Peyer's patch (tissue), 4 donors: ENCODE measurements around the gene PGS1. TPM values are rescaled to one million over a fixed set of nuclear protein-coding genes. Genes with fewer than 3 reads are reported as not detected.

Experiments
- DNase-seq, 3 donors: peaks; one replicate each; pipeline ENCODE4 v3.0.0-alpha.2; 2017 to 2019
- H3K27ac ChIP-seq, 4 donors: fragments of 200-600 bp; sonication (generic); one replicate each; pipeline ENCODE4 v1.5.1; 2016 to 2019
- H3K27me3 ChIP-seq, 2 donors: fragments of 200-600 bp; sonication (generic); one replicate each; pipeline ENCODE4 v1.5.1; 2019
- H3K36me3 ChIP-seq, 3 donors: fragments of 200-600 bp; sonication (generic); one replicate each; pipeline ENCODE4 v1.5.1; 2016 to 2019
- H3K4me1 ChIP-seq, 4 donors: fragments of 200-600 bp; sonication (generic); one replicate each; pipeline ENCODE4 v1.5.1; 2016 to 2019
- H3K4me3 ChIP-seq, 4 donors: fragments of 200-600 bp; sonication (generic); 1 replicate in 3 of 4; 2 replicates in 1 of 4; pipeline ENCODE4 v1.5.1; 2016 to 2019; ENCODE audit warnings: mild to moderate bottlenecking in 1 of 4
- H3K9me3 ChIP-seq, 4 donors: fragments of 200-600 bp; sonication (generic); one replicate each; pipeline ENCODE4 v1.5.1; 2016 to 2019; ENCODE audit warnings: mild to moderate bottlenecking in 1 of 4
- CTCF ChIP-seq, 6 experiments: fragments of 450-650 bp in 4 of 6; fragments of 200-600 bp in 2 of 6; sonication (generic) in 1 of 6; IDR thresholded peaks; one replicate each; pipeline ENCODE4 v1.5.1; 2017 to 2019; ENCODE audit warnings: antibody characterized with exemption in 6 of 6, mild to moderate bottlenecking in 3 of 6, moderate library complexity in 1 of 6
- POLR2A ChIP-seq, 2 donors: fragments of 450-650 bp; IDR thresholded peaks; one replicate each; pipeline ENCODE4 v1.5.1; 2017; ENCODE audit warnings: antibody characterized with exemption in 2 of 2, mild to moderate bottlenecking in 2 of 2, moderate library complexity in 2 of 2
- total RNA-seq, 4 donors: library from RNA; depleted of rRNA; stranded (reverse); fragments of >200 nt; gene quantifications; one replicate each; pipeline ENCODE4 v1.1.0, GENCODE V29; 2016

The PGS1 gene
- total RNA-seq, 4 donors from 2014 or later: 32.4 to 149 (median 116) TPM

- no peak overlapping the region for H3K27ac ChIP-seq
- no peaks in the 10 kb centered on the region for H3K27me3 ChIP-seq
- peaks cover 0 to 16% (median 8%) of the 10 kb centered on the region in 4 donors for H3K4me1 ChIP-seq
- H3K4me3 ChIP-seq: no peak overlapping the region
- no peaks in the 10 kb centered on the region for H3K9me3 ChIP-seq
- H3K36me3 ChIP-seq: no peaks in the 10 kb centered on the region
- no peak for DNase-seq
- TF ChIP-seq CTCF (IDR thresholded peaks at IDR 0.05) (no peak), POLR2A (IDR thresholded peaks at IDR 0.05) (no peak)
Observed at GRCh38 chr17:78335209-78335608, 43.2 kb upstream of the PGS1 start.

- TF ChIP-seq POLR2A (IDR thresholded peaks at IDR 0.05) (no peak), CTCF (IDR thresholded peaks at IDR 0.05) (no peak)
- DNase-seq: peak in 2 of 3 donors; percentile 85 to 87
- no peak overlapping the region for H3K4me3 ChIP-seq
- no peaks in the 10 kb centered on the region for H3K27me3 ChIP-seq
- H3K9me3 ChIP-seq: no peaks in the 10 kb centered on the region
- H3K4me1 ChIP-seq: peaks cover 4 to 20% (median 15%) of the 10 kb centered on the region in 4 donors
- H3K36me3 ChIP-seq: no peaks in the 10 kb centered on the region
- peak overlapping the region in 1 of 4 donors; percentile 72 for H3K27ac ChIP-seq
Observed at GRCh38 chr17:78337244-78338109, 41.0 kb upstream of the PGS1 start.

- TF ChIP-seq CTCF (IDR thresholded peaks at IDR 0.05) (no peak), POLR2A (IDR thresholded peaks at IDR 0.05) (no peak)
- Histone ChIP-seq H3K36me3 (no peaks in the 10 kb centered on the region), H3K4me3 (no peak overlapping the region), H3K9me3 (no peaks in the 10 kb centered on the region), H3K27me3 (no peaks in the 10 kb centered on the region), H3K4me1 (peaks cover 4 to 30% (median 26%) of the 10 kb centered on the region in 4 donors), H3K27ac (peak overlapping the region; percentile 51 to 72 (median 66))
- peak in 2 of 3 donors; percentile 72 to 87 for DNase-seq
Observed at GRCh38 chr17:78338486-78339259, 39.8 kb upstream of the PGS1 start.

GRCh38 chr17:78340183-78340955, 38.1 kb upstream of the PGS1 start:
- Histone ChIP-seq H3K4me1 (peaks cover 4 to 41% (median 30%) of the 10 kb centered on the region in 4 donors), H3K27me3 (no peaks in the 10 kb centered on the region), H3K27ac (peak overlapping the region in 3 of 4 donors; percentile 77 to 92 (median 87)), H3K4me3 (no peak overlapping the region), H3K9me3 (no peaks in the 10 kb centered on the region), H3K36me3 (no peaks in the 10 kb centered on the region)
- no peak for DNase-seq
- no peak for TF ChIP-seq POLR2A (IDR thresholded peaks at IDR 0.05)

- peaks cover 4 to 41% (median 30%) of the 10 kb centered on the region in 4 donors for H3K4me1 ChIP-seq
- H3K9me3 ChIP-seq: no peaks in the 10 kb centered on the region
- H3K36me3 ChIP-seq: no peaks in the 10 kb centered on the region
- no peak for TF ChIP-seq POLR2A (IDR thresholded peaks at IDR 0.05)
- TF ChIP-seq CTCF (IDR thresholded peaks at IDR 0.05): no peak
- no peaks in the 10 kb centered on the region for H3K27me3 ChIP-seq
- peak overlapping the region; percentile 27 to 60 (median 56) for H3K4me3 ChIP-seq
- H3K27ac ChIP-seq: peak overlapping the region; percentile 77 to 92 (median 86)
- peak in 2 of 3 donors; percentile 80 to 88 for DNase-seq
Observed at GRCh38 chr17:78341559-78342448, 36.6 kb upstream of the PGS1 start.
